GM19395 (cell line): Measurements from ENCODE around the gene CCT4.
"Not testable (repeated sequence)": the region's sequence is repeated elsewhere in the genome, so short reads cannot be mapped to it uniquely, and the experiment has no call there.

Experiments used
- ATAC-seq: cut with Tn5 transposase; IDR thresholded peaks from one replicate; pipeline ENCODE4 v1.9.1; 2021; ENCODE audit warnings: mild to moderate bottlenecking, moderate library complexity; ENCODE audit not compliant: unreplicated experiment

CCT4 gene

DNA sequence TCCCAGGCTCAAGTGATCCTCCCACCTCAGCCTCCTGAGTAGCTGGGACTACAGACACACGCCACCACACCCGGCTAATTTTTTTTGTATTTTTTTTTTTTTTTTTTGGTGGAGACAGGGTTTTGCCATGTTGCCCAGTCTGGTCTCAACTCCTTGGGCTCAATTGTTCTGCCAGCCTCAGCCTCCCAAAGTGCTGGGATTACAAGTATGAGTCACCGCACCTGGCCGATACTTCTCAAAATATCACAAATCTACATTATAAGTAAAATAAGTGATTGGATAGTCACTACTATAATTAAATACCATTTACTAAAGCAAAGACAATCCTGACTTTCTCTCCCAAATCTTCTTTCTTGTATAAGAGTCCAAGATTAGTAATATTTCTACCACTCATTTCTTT lies 9.1 kb downstream of the CCT4 start:
- not testable (repeated sequence) for ATAC-seq

DNA sequence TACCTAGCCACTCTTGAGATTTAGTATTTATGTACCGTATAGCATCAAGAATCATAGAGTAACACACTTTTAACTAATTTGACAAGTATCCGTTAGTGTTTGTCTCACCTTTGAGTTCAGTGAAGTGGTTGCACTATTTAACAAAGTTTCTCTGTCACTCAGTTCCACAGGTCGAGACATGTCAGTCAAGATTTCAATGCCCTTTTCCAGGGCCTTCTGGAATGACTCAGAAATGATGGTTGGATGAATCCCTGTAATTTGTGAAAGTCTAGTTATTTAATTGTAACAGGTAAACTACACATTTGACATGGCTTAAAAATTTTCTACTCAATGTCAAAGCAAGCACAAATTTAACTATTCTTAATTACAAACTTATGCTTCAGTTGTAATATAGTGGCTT lies 9.7 kb downstream of the CCT4 start:
- no peak for ATAC-seq

GRCh38 chr2:61877571-61878245 lies 10.7 kb downstream of the CCT4 start:
- ATAC-seq = no peak

DNA sequence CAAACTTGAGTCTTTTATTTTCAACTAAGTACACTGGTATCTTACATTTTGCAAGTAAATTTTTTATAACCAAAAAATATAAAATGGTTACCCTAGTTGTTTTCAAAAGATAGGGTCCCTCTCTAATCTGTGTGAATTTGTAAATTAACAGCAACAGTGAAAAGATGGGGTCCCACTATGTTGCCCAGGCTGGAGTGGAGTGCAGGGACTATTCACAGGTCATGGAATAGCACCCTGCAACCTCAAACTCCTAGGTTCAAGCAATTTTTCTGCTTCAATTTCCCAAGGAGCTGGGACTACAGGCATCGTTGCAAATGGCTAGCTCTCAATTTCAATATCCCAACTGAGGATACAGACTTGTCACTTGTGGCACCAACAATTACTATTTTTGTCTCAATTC lies 12.1 kb downstream of the CCT4 start:
- ATAC-seq = no peak

DNA sequence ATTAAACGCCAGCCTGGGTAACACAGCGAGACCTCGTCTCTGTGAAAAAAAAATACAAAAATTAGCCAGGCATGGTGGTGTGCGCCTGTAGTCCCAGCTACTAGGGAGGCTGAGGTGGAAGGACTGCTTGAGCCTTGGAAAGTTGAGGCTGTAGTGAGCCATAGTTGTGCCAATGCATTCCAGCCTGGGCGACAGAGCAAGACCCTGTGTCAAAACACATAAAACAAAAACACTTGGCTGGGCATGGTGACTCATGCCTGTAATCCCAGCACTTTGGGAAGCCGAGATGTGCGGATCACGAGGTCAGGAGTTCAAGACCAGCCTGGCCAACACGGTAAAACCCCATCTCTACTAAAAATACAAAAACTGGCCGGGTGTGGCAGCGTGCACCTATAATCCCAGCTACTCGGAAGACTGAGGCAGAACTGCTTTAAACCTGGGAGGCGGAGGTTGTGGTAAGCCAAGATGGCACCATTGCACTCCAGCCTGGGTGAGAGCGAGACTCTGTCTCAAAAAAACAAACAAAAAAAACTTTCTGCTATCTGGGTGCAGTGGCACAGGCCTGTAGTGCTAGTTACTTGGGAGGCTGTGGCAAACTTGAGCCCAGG lies 21.9 kb downstream of the CCT4 start:
- ATAC-seq = not testable (repeated sequence)

DNA sequence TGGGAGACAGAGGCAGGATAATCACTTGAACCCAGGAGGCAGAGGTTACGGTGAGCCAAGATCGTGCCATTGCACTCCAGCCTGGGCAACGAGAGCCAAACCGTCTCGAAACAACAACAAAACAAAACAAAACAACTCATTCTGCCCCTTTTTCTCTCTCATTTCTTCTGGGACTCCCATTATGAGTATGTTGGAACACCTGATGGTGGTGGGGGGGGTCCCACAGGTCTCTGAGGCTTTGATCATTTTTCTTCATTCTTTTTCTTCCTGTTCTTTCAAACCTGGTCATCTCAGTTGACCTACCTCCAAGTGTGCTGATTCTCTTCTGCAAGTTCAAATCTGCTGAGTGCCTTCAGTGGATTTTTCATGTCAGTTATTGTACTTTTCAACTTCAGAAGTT lies 26.4 kb downstream of the CCT4 start:
- ATAC-seq = no peak

DNA sequence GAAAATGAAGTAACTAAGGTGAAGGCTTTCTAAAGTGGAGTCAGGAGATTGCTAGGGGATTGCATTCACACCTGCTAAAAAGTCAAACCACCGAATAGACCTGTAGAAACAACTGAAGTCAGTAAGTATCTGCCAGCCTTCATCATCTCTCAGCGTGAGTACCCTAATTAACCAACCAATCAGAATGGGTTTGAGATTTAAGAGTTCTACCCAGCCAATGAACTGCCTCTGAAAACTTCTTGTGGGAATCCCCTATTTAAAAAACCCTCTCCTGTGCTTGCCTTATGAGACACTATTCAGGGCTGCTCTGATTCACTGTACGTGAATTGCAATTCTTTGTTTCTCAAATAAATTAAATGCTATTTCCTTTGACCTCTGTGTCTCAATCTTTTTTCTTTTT lies 31.2 kb downstream of the CCT4 start:
- no peak for ATAC-seq

DNA sequence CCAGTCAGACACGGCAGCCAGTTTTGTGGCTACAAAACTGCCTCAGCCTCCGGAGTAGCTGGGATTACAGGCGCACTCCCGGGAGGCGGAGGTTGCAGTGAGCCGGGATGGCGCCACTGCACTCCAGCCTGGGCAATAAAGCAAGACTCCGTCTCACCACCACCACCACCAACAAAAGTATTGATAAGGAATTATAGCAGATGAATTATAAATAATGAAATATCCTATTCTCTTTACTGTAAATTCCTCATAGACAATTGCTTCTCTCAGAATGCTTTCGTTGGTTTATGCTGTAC lies 33.2 kb downstream of the CCT4 start:
- ATAC-seq = no peak

GRCh38 chr2:61854564-61855317 lies 33.7 kb downstream of the CCT4 start:
- peak; percentile 92 for ATAC-seq

- peak; percentile 78 for ATAC-seq
These were observed 34.5 kb downstream of the CCT4 start, which contains the start of gene FAM161A for GRCh38 chr2:61853847-61854563. Gene FAM161A (minus strand): TSS chr2:61854060. CDS start chr2:61854041, 19 bp downstream.

DNA sequence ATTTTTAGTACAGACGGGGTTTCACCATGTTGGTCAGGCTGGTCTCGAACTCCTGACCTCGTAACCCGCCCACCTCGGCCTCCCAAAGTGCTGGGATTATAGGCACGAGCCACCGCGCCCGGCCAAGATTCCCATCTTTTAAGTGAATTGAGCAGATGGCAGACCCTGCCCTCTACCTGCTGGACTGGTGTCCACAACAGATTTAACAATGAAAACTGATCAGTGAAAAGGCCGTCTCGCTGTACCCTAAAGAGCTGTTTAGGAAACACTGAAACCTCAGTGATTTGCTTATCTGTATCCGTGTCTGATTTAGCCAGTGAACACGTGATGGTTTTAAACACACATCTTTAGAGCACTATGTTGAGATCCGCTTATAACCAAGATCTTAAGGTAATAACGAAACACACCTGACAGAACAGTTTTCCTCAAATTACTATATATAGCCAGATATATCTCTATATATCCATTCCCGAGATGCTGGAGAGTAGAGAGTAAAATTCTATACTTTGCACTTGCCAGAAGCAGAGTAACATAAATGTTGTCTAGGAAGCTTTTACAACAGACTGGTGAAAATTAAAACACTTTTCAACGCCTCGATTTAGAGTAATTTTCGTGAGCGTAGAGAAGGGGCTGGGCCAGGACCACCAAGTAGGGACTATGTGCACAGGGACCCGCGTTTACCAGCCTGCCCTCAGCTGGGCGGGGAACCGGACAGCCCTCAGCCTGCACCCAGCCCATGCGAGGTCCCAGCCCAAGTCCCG lies 35.2 kb downstream of the CCT4 start:
- ATAC-seq = peak; percentile 66

DNA sequence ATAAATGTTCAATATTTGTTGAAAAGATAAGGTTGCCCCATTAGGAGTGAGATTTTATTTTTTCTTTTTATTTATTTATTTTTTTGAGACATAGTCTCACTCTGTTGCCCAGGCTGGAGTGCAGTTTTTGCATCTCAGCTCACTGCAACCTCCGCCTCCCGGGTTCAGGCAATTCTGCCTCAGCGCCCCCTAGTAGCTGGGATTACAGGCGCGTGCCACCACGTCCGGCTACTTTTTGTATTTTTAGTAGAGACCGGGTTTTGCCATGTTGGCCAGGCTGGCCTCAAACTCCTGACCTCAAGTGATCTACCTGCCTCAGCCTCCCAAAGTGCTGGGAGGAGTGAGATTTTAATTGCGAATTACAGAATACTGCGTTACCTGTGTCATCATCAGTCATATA lies 37.2 kb downstream of the CCT4 start:
- not testable (repeated sequence) for ATAC-seq

DNA sequence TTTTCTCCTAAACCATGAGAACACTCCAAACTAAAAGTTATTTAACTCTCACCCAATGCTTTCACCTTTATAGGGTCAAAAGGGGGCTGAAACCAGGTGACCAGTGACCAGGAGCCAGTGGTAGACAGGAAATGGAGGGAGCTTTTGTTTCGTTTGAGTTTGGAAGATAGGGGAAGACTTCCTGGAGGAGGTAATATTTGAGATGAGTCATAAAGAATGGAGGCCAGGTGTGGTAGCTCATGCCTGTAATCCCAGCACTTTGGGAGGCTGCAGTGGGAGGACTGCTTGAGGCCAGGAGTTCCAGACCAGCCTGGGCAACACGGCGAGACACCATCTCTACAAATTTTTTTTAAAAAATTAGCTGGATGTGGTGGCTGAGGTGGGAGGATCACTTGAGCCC lies 43.1 kb downstream of the CCT4 start:
- no peak for ATAC-seq

- no peak for ATAC-seq
These were observed 47.2 kb downstream of the CCT4 start for GRCh38 chr2:61841286-61841685.

GRCh38 chr2:61834893-61835292 lies 53.6 kb downstream of the CCT4 start:
- no peak for ATAC-seq

GRCh38 chr2:61833971-61834370 lies 54.5 kb downstream of the CCT4 start:
- ATAC-seq = no peak

DNA sequence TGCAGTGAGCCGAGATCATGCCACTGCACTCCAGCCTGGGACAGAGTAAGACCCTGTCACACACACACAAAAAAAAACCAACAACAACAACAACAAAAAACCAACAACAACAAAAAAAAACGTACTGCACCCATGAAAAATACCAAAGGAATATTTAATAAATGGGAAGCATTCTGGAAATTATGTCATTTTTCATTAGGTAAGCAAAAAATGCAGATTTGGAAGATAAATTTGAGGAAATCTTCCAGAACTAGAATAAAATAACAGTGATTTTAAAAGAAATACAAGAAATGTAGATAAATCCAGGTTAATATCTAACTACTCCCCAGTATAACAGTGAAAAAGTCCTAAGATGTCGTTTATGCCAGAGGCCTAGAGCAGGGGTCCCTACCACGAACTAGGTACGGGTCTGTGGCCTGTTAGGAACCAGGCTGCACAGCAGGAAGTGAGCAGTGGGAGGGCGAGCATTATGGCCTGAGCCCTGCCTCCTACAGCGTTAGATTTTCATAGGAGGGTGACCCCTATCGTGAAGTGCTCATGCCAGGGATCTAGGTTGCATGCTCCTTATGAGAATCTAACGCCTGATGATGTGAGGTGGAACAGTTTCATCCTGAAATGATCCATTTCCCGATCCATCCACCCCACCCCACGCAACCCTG lies 56.1 kb downstream of the CCT4 start:
- ATAC-seq = no peak

DNA sequence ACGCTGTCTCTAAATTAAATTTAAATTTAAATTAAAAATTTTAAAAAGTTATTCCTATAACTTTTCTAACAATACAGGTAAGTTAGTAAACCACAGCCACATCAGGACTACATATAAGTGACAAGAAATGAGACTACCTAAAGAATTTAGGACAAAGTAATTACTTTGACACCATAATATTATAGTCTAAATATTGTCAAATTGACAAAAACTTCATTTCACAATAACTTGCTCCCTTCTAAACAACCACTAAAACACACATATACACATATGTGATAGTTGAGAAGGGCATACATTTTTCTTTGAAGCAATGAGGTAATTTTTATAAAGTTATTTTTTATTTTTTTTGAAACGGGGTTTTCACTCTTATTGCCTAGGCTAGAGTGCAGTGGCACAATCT lies 66.2 kb downstream of the CCT4 start:
- no peak for ATAC-seq
